Trophoblast cell (in vitro differentiated cells and primary cell): Measurements from ENCODE around the gene GALNT7.
A peak's percentile ranks its signal among the peaks of the same experiment; 100 is the strongest.

ENCODE experiments used
- DNase-seq, 2 donors: peaks; one replicate each; pipeline ENCODE4 v3.0.0-alpha.2; 2016
- H2AFZ ChIP-seq: 2 replicates; pipeline ENCODE4 v1.6.1; 2013; ENCODE audit warnings: low read length, moderate library complexity, mild to moderate bottlenecking; ENCODE audit not compliant: insufficient read depth, poor library complexity
- H2AK5ac ChIP-seq: 2 replicates; pipeline ENCODE4 v1.6.1; 2013; ENCODE audit warnings: mild to moderate bottlenecking, low read length
- H2BK120ac ChIP-seq: 2 replicates; pipeline ENCODE4 v1.6.1; 2013; ENCODE audit warnings: low read length, mild to moderate bottlenecking, moderate library complexity; ENCODE audit not compliant: insufficient read depth, poor library complexity
- H2BK12ac ChIP-seq: 2 replicates; pipeline ENCODE4 v1.6.1; 2013; ENCODE audit warnings: mild to moderate bottlenecking, low read length, moderate library complexity
- H2BK5ac ChIP-seq: 2 replicates; pipeline ENCODE4 v1.6.1; 2013; ENCODE audit warnings: low read length, low read depth, moderate library complexity, mild to moderate bottlenecking; ENCODE audit not compliant: poor library complexity
- H3K14ac ChIP-seq: 2 replicates; pipeline ENCODE4 v1.6.1; 2013; ENCODE audit warnings: mild to moderate bottlenecking, low read length
- H3K18ac ChIP-seq: 2 replicates; pipeline ENCODE4 v1.6.1; 2013; ENCODE audit warnings: mild to moderate bottlenecking, low read length
- H3K23ac ChIP-seq: 2 replicates; pipeline ENCODE4 v1.6.1; 2013; ENCODE audit warnings: low read length
- H3K27ac ChIP-seq: 2 replicates; pipeline ENCODE4 v1.5.1; 2013; ENCODE audit warnings: low read depth, mild to moderate bottlenecking, inconsistent platforms, low read length, moderate library complexity
- H3K27me3 ChIP-seq: 2 replicates; pipeline ENCODE4 v1.6.1; 2013; ENCODE audit warnings: inconsistent platforms, mild to moderate bottlenecking, low read length, moderate library complexity; ENCODE audit not compliant: insufficient read depth
- H3K36me3 ChIP-seq, 2 experiments: 1 replicate in 1 of 2; 2 replicates in 1 of 2; pipeline ENCODE4 v1.6.1; 2013; ENCODE audit warnings: low read length in 2 of 2, mild to moderate bottlenecking in 2 of 2, moderate library complexity in 1 of 2; ENCODE audit not compliant: insufficient read depth in 2 of 2, control insufficient read depth in 1 of 2
- H3K4ac ChIP-seq: 2 replicates; pipeline ENCODE4 v1.6.1; 2013; ENCODE audit warnings: low read depth, mild to moderate bottlenecking, low read length, moderate library complexity
- H3K4me1 ChIP-seq, 2 experiments: 1 replicate in 1 of 2; 2 replicates in 1 of 2; pipeline ENCODE4 v1.6.1; 2013; ENCODE audit warnings: low read length in 2 of 2, mild to moderate bottlenecking in 2 of 2, moderate library complexity in 1 of 2; ENCODE audit not compliant: insufficient read depth in 2 of 2, control insufficient read depth in 1 of 2
- H3K4me2 ChIP-seq: 2 replicates; pipeline ENCODE4 v1.6.1; 2013; ENCODE audit warnings: inconsistent platforms, mild to moderate bottlenecking, low read length, moderate library complexity
- H3K4me3 ChIP-seq: 2 replicates; pipeline ENCODE4 v1.5.1; 2013; ENCODE audit warnings: mild to moderate bottlenecking, low read depth, low read length, inconsistent platforms
- H3K79me1 ChIP-seq: one replicate; pipeline ENCODE4 v1.6.1; 2013; ENCODE audit warnings: low read length
- H3K79me2 ChIP-seq: 2 replicates; pipeline ENCODE4 v1.6.1; 2013; ENCODE audit warnings: low read length, mild to moderate bottlenecking; ENCODE audit not compliant: control insufficient read depth, insufficient read depth, poor library complexity
- H3K9ac ChIP-seq: 2 replicates; pipeline ENCODE4 v1.6.1; 2013; ENCODE audit warnings: mild to moderate bottlenecking, low read length
- H3K9me3 ChIP-seq: 2 replicates; pipeline ENCODE4 v1.6.1; 2013; ENCODE audit warnings: low read depth, mild to moderate bottlenecking, control low read depth, inconsistent platforms, low read length; ENCODE audit not compliant: insufficient read depth
- H4K12ac ChIP-seq: 2 replicates; pipeline ENCODE4 v1.6.1; 2013; ENCODE audit warnings: low read depth, mild to moderate bottlenecking, low read length, moderate library complexity
- H4K8ac ChIP-seq: 2 replicates; pipeline ENCODE4 v1.6.1; 2013; ENCODE audit warnings: low read depth, mild to moderate bottlenecking, low read length, moderate library complexity
- H4K91ac ChIP-seq: one replicate; pipeline ENCODE4 v1.6.1; 2013; ENCODE audit warnings: low read depth, mild to moderate bottlenecking, low read length, moderate library complexity
- WGBS: extraction: QIAGEN DNeasy Blood & Tissue Kit; methylation state at CpG from one replicate; pipeline ENCODE4 v1.1.7; 2013; ENCODE audit warnings: missing lambda C conversion rate; ENCODE audit not compliant: insufficient read length, insufficient coverage; ENCODE audit errors: extremely low coverage; 5-methylcytosine and 5-hydroxymethylcytosine counted together

The GALNT7 gene

DNA sequence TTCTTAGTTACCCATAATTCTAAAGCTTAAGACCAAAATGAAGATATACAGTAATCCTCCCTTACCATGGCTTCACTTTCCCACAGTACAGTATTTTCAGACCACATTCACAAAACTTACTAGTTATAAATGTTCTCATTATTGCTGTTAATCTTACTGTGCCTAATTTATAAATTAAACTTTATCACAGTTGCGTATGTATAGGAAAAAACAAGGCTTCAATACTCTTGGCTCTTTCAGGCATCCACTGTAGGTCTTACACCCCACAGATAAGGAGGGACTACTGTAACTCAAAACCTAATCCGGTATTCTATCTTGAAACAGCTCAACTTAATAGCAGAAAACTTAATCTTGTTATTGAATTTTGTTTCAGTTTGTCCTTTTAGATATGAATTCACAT is 162.0 kb downstream of the GALNT7 start:
- Histone ChIP-seq H3K23ac (no peak overlapping the region), H3K27ac (no peak overlapping the region), H4K12ac (no peak overlapping the region), H4K91ac (no peak overlapping the region), H2AK5ac (no peak overlapping the region), H3K14ac (no peak overlapping the region), H3K9ac (no peak overlapping the region), H3K36me3 (peaks cover 7 to 9% of the 10 kb centered on the region in 2 experiments), H2BK5ac (no peak overlapping the region), H3K4me1 (no peaks in the 10 kb centered on the region), H3K4me2 (no peak overlapping the region), H3K27me3 (no peaks in the 10 kb centered on the region), H2AFZ (no peak overlapping the region), H4K8ac (no peak overlapping the region), H3K4me3 (no peak overlapping the region), H3K9me3 (no peaks in the 10 kb centered on the region), H2BK120ac (no peak overlapping the region), H3K4ac (no peak overlapping the region), H3K79me1 (peaks cover 13% of the 10 kb centered on the region), H2BK12ac (no peak overlapping the region), H3K79me2 (peaks cover 9% of the 10 kb centered on the region), H3K18ac (no peak overlapping the region)
- DNase-seq, result no peak
- WGBS, result no CpG with 5 or more reads among the region's 2 CpGs

DNA sequence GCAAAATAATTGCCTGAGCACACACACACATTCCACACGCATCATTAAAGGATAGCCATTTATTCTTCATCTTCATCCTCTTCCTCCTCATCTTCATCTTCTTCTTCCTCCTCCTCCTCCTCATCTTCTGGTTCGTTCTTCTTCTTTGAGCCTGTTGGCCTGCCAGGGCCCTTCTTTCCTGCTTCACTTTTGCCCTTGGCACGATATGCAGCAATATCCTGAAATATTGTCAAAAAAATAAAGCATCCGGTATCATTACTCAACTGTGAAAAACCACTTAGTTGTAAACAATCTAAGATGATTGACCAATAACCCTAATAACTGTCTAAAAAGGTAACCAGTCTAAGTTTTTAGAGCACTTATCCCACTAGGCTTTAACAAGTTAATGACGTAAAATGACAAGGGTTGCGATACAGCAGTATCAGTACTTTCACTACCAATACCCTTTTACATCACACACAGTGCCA is 163.4 kb downstream of the GALNT7 start:
- Histone ChIP-seq H3K9ac (no peak overlapping the region), H3K27me3 (no peaks in the 10 kb centered on the region), H3K4me3 (no peak overlapping the region), H3K14ac (no peak overlapping the region), H3K4me1 (no peaks in the 10 kb centered on the region), H2AFZ (no peak overlapping the region), H3K4me2 (peak overlapping the region; percentile 26), H4K8ac (no peak overlapping the region), H3K18ac (no peak overlapping the region), H4K12ac (no peak overlapping the region), H3K4ac (no peak overlapping the region), H3K27ac (no peak overlapping the region), H4K91ac (no peak overlapping the region), H3K36me3 (peaks cover 5 to 9% of the 10 kb centered on the region in 2 experiments), H3K9me3 (no peaks in the 10 kb centered on the region), H3K79me2 (peaks cover 9% of the 10 kb centered on the region), H2AK5ac (no peak overlapping the region), H3K79me1 (peaks cover 13% of the 10 kb centered on the region), H2BK12ac (no peak overlapping the region), H2BK5ac (no peak overlapping the region), H3K23ac (no peak overlapping the region), H2BK120ac (no peak overlapping the region)
- WGBS, result no CpG with 5 or more reads among the region's 6 CpGs
- DNase-seq, result no peak

DNA sequence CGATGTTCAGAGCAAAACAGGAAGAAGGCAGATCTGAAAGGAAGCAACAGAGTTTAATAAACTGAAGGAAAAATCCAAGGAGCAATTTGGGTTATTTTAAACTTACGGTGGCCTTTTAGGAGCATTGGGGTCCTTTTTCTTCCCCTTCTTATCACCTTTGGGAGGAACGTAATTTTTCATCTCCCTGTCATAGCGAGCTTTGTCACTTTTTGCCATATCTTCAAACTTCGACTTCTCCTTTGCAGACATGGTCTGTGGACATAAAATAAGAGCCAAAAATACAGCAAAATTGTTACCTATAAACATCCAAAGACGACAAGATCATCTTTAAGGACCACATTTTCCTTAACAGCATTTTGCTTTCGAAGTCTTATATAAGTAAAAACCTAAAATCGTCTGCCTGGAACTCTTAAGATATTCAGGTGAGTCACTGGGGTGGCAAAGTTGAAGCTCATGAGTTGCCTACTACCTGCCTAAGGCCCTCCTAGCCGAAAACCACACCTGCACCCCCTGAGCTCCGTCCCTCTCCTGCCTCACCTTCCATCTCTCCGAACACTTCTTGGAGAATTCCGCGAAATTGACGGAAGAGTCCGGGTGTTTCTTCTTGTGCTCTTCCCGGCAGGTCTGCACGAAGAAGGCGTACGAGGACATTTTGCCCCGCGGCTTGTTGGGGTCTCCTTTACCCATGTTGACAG is 164.5 kb downstream of the GALNT7 start:
- Histone ChIP-seq H3K4me1 (no peaks in the 10 kb centered on the region), H3K23ac (no peak overlapping the region), H3K27me3 (no peaks in the 10 kb centered on the region), H4K91ac (no peak overlapping the region), H3K9me3 (no peaks in the 10 kb centered on the region), H4K8ac (no peak overlapping the region), H3K79me1 (peaks cover 13% of the 10 kb centered on the region), H3K36me3 (peaks cover 5 to 9% of the 10 kb centered on the region in 2 experiments), H3K4me2 (peak overlapping the region; percentile 64), H4K12ac (no peak overlapping the region), H3K14ac (peak overlapping the region; percentile 24), H2BK5ac (no peak overlapping the region), H3K9ac (peak overlapping the region; percentile 75), H3K4me3 (peak overlapping the region; percentile 86), H2BK120ac (no peak overlapping the region), H2AK5ac (no peak overlapping the region), H3K27ac (peak overlapping the region; percentile 95), H2BK12ac (no peak overlapping the region), H3K79me2 (peaks cover 9% of the 10 kb centered on the region), H3K18ac (no peak overlapping the region), H3K4ac (peak overlapping the region; percentile 98), H2AFZ (peak overlapping the region; percentile 59)
- DNase-seq, result peak; percentile 0 to 14
- no CpG with 5 or more reads among the region's 21 CpGs for WGBS

DNA sequence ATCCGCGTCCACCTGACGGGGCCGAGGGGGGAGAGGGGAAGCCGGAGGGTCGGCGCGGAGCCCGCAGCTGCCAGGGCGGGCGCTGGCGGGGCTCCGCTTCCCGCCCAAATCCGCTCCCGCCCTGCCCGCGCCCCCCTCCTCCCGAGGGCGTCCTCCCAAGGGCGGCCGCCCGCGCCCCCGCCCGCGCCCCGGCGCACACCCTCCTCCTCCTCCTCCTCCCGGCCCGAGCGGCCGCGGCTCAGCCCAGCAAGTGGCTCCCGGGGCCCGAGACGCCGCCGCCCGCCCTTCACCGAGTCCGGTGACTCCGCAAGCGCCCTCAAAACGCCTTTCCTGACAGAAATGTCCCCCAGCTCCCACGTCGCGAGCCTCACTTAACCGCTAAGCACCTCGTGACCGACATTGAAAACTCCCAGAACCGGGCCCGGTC is 165.1 kb downstream of the GALNT7 start:
- Histone ChIP-seq H3K14ac (peak overlapping the region; percentile 99), H3K23ac (no peak overlapping the region), H3K79me1 (peaks cover 13% of the 10 kb centered on the region), H2BK120ac (peak overlapping the region; percentile 95), H4K12ac (peak overlapping the region; percentile 99), H3K27ac (peak overlapping the region; percentile 95), H4K8ac (peak overlapping the region; percentile 96), H3K9me3 (no peaks in the 10 kb centered on the region), H3K79me2 (peaks cover 9% of the 10 kb centered on the region), H2AK5ac (peak overlapping the region; percentile 98), H3K4ac (peak overlapping the region; percentile 99), H2BK12ac (no peak overlapping the region), H3K18ac (peak overlapping the region; percentile 98), H4K91ac (peak overlapping the region; percentile 94), H3K4me3 (peak overlapping the region; percentile 86), H2AFZ (peak overlapping the region; percentile 97), H3K4me2 (peak overlapping the region; percentile 64), H3K9ac (peak overlapping the region; percentile 88), H3K36me3 (peaks cover 5 to 6% of the 10 kb centered on the region in 2 experiments), H3K27me3 (no peaks in the 10 kb centered on the region), H3K4me1 (no peaks in the 10 kb centered on the region), H2BK5ac (peak overlapping the region; percentile 94)
- WGBS, result no CpG with 5 or more reads among the region's 53 CpGs
- peak in 1 of 2 donors; percentile 1 for DNase-seq
